ENCODE results near the gene COX17. TPM values are rescaled to one million over a fixed set of nuclear protein-coding genes. Genes with fewer than 3 reads are reported as not detected.

The COX17 gene
- total and polyA plus RNA-seq, 5 donors from 2014 or later, result 34.1 to 124 (median 92.6) TPM

DNA sequence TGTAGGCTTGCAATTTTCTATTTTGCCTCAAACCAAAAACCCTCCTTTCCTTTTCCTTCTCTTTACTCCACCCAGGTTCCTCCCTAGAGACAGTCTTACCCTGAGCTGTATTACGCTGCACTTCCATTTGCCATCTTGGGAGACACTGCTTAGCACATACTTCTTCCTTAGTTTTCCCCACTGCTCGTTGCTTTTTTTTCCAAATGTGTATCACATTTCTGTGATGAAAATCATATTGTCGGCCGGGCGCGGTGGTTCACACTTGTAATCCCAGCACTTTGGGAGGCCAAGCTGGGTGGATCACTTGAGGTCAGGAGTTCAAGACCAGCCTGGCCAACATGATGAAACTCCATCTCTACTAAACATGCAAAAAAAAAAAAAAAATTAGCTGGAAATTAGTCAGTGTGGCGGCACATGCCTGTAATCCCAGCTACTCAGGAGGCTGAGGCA, 46.3 kb downstream of the COX17 start:
- no peak overlapping the region for H3K4me3 ChIP-seq (ENCODE audit: low read depth, low read length)
- peaks cover 11 to 33% (median 25%) of the 10 kb centered on the region in 4 donors for H3K4me1 Mint-ChIP-seq
- peak overlapping the region in 1 of 4 donors; percentile 17 for H3K4me3 Mint-ChIP-seq
- H3K36me3 Mint-ChIP-seq, result no peaks in the 10 kb centered on the region
- no peaks in the 10 kb centered on the region for H3K36me3 ChIP-seq (ENCODE audit: control insufficient read depth, insufficient read depth, low read length)
- H3K27me3 Mint-ChIP-seq, result no peaks in the 10 kb centered on the region
- ATAC-seq (ENCODE audit: low read depth in 2 of 2), result no peak
- no peak overlapping the region for H3K27ac ChIP-seq (ENCODE audit: insufficient read depth, low read length, poor library complexity, severe bottlenecking)
- H3K9me3 ChIP-seq (ENCODE audit: control insufficient read depth in 2 of 2, low read length in 2 of 2), result no peaks in the 10 kb centered on the region
- no peak overlapping the region for H3K27ac Mint-ChIP-seq
- peaks cover 26% of the 10 kb centered on the region for H3K4me1 ChIP-seq (ENCODE audit: control insufficient read depth, insufficient read depth, low read length, poor library complexity, severe bottlenecking)
- no peaks in the 10 kb centered on the region for H3K27me3 ChIP-seq (ENCODE audit: control insufficient read depth, insufficient read depth, low read length)
- H3K9me3 Mint-ChIP-seq, result no peaks in the 10 kb centered on the region
- no peak for DNase-seq

DNA sequence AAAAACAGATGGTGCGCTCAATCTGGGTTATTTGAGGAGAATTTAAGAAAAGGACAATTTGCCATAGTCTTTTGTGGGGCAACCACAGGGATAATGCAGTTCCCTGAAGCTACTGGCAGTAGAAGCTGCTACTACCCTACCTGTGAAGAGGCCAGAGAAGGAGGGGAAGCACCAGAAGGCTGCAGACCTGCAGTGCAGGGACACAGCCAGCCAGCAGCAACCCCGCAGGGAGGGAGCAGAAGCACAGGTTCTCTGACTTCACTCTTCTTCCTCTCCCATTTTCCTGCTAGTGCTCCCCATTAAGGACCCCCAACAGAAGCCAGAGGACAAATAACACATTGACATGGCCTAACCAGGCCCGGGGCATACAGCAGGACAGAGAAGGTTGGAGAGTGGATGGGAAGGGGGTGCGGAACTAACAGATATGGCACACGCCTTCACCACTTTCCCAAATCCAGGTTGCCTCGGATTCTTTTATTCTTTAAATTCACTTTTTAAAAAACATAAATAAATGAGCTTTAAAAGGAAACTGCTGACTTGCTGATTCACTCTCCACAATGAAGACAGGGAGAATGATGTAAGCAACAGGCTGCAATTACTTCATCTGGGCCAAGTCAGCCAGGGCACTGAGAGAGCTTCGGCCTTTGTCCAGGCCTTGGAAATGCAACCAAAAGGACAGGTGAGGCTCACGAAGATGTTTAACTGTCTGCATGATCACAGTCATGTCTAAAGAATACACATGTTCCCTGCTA, 46.9 kb downstream of the COX17 start:
- Mint-ChIP-seq H3K36me3 (no peaks in the 10 kb centered on the region), H3K9me3 (no peaks in the 10 kb centered on the region), H3K4me3 (no peak overlapping the region), H3K27ac (no peak overlapping the region), H3K4me1 (peaks cover 11 to 37% (median 26%) of the 10 kb centered on the region in 4 donors), H3K27me3 (no peaks in the 10 kb centered on the region)
- H3K4me1 ChIP-seq (ENCODE audit: control insufficient read depth, insufficient read depth, low read length, poor library complexity, severe bottlenecking), result peaks cover 26% of the 10 kb centered on the region
- no peak overlapping the region for H3K4me3 ChIP-seq (ENCODE audit: low read depth, low read length)
- no peaks in the 10 kb centered on the region for H3K36me3 ChIP-seq (ENCODE audit: control insufficient read depth, insufficient read depth, low read length)
- H3K27me3 ChIP-seq (ENCODE audit: control insufficient read depth, insufficient read depth, low read length), result no peaks in the 10 kb centered on the region
- no peak overlapping the region for H3K27ac ChIP-seq (ENCODE audit: insufficient read depth, low read length, poor library complexity, severe bottlenecking)
- ATAC-seq (ENCODE audit: low read depth in 2 of 2), result no peak
- DNase-seq, result no peak
- no peaks in the 10 kb centered on the region for H3K9me3 ChIP-seq (ENCODE audit: control insufficient read depth in 2 of 2, low read length in 2 of 2)

GRCh38 chr3:119628816-119629445, 48.3 kb downstream of the COX17 start:
- H3K27ac ChIP-seq (ENCODE audit: insufficient read depth, low read length, poor library complexity, severe bottlenecking), result no peak overlapping the region
- Mint-ChIP-seq H3K27ac (peak overlapping the region in 1 of 3 donors; percentile 63), H3K9me3 (no peaks in the 10 kb centered on the region), H3K4me1 (peaks cover 11 to 37% (median 26%) of the 10 kb centered on the region in 4 donors), H3K27me3 (no peaks in the 10 kb centered on the region), H3K36me3 (no peaks in the 10 kb centered on the region), H3K4me3 (peak overlapping the region in 2 of 4 donors; percentile 17 to 32)
- no peaks in the 10 kb centered on the region for H3K36me3 ChIP-seq (ENCODE audit: control insufficient read depth, insufficient read depth, low read length)
- peaks cover 26% of the 10 kb centered on the region for H3K4me1 ChIP-seq (ENCODE audit: control insufficient read depth, insufficient read depth, low read length, poor library complexity, severe bottlenecking)
- no peaks in the 10 kb centered on the region for H3K27me3 ChIP-seq (ENCODE audit: control insufficient read depth, insufficient read depth, low read length)
- DNase-seq (no peak), ATAC-seq (ENCODE audit: low read depth in 2 of 2) (peak in 1 of 2 donors; percentile 22)
- H3K9me3 ChIP-seq (ENCODE audit: control insufficient read depth in 2 of 2, low read length in 2 of 2), result no peaks in the 10 kb centered on the region
- peak overlapping the region; percentile 57 for H3K4me3 ChIP-seq (ENCODE audit: low read depth, low read length)

DNA sequence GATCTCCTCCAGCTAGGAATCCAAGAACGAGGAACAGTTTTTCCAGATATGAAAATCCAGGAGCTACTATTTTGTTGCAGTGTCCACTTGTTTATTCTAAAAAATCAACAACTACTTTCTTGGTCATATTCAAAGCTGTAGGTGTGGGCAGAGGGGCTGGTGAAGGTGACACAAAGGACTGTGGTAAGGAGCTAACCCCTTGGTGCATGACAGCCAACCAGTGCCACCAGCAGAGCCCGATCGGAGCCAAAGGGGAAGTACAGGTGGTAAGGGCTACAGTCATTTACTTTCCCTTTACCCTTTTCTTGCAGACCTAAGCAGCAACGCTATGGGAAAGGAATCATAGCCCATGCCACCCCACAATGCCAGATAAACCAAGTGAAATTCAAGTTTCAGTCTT, 48.8 kb downstream of the COX17 start:
- Histone ChIP-seq H3K4me3 (ENCODE audit: low read depth, low read length) (peak overlapping the region; percentile 57), H3K27ac (ENCODE audit: insufficient read depth, low read length, poor library complexity, severe bottlenecking) (peak overlapping the region; percentile 48), H3K36me3 (ENCODE audit: control insufficient read depth, insufficient read depth, low read length) (no peaks in the 10 kb centered on the region), H3K27me3 (ENCODE audit: control insufficient read depth, insufficient read depth, low read length) (no peaks in the 10 kb centered on the region), H3K9me3 (ENCODE audit: control insufficient read depth in 2 of 2, low read length in 2 of 2) (no peaks in the 10 kb centered on the region), H3K4me1 (ENCODE audit: control insufficient read depth, insufficient read depth, low read length, poor library complexity, severe bottlenecking) (peaks cover 26% of the 10 kb centered on the region)
- H3K36me3 Mint-ChIP-seq, result no peaks in the 10 kb centered on the region
- H3K4me3 Mint-ChIP-seq, result peak overlapping the region in 2 of 4 donors; percentile 13 to 17
- ATAC-seq (ENCODE audit: low read depth in 2 of 2) (peak; percentile 42), DNase-seq (peak in 1 of 3 donors; percentile 59)
- no peaks in the 10 kb centered on the region for H3K27me3 Mint-ChIP-seq
- H3K4me1 Mint-ChIP-seq, result peaks cover 11 to 37% (median 26%) of the 10 kb centered on the region in 4 donors
- H3K27ac Mint-ChIP-seq, result peak overlapping the region in 2 of 3 donors; percentile 56 to 63
- H3K9me3 Mint-ChIP-seq, result no peaks in the 10 kb centered on the region

DNA sequence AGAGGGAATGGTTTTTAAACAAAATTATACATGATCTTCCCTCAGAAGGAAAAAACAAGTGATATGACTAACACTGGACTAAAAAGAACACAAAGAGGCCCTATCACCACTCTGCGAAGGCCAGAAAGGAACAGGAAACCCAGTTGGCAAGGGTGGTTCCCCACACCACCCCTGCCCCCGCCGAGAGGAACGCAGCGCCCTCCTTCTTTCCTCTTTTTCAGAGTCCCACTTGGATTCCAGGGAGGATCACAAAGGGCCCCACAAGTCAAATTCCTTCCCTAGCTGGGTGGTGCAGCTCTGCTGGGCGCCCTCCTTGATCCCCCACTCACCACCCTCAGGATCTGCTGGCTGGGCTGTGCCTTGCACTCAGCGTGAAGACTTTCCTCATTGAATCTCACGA, 49.7 kb downstream of the COX17 start:
- Histone ChIP-seq H3K36me3 (ENCODE audit: control insufficient read depth, insufficient read depth, low read length) (no peaks in the 10 kb centered on the region), H3K4me1 (ENCODE audit: control insufficient read depth, insufficient read depth, low read length, poor library complexity, severe bottlenecking) (peaks cover 26% of the 10 kb centered on the region), H3K27ac (ENCODE audit: insufficient read depth, low read length, poor library complexity, severe bottlenecking) (peak overlapping the region; percentile 48), H3K9me3 (ENCODE audit: control insufficient read depth in 2 of 2, low read length in 2 of 2) (no peaks in the 10 kb centered on the region), H3K27me3 (ENCODE audit: control insufficient read depth, insufficient read depth, low read length) (no peaks in the 10 kb centered on the region), H3K4me3 (ENCODE audit: low read depth, low read length) (peak overlapping the region; percentile 57)
- peak overlapping the region in 3 of 4 donors; percentile 17 to 76 (median 67) for H3K4me3 Mint-ChIP-seq
- H3K27me3 Mint-ChIP-seq, result no peaks in the 10 kb centered on the region
- no peaks in the 10 kb centered on the region for H3K36me3 Mint-ChIP-seq
- peaks cover 11 to 37% (median 26%) of the 10 kb centered on the region in 4 donors for H3K4me1 Mint-ChIP-seq
- DNase-seq (peak in 1 of 3 donors; percentile 59), ATAC-seq (ENCODE audit: low read depth in 2 of 2) (peak; percentile 68)
- peak overlapping the region; percentile 2 to 62 (median 56) for H3K27ac Mint-ChIP-seq
- no peaks in the 10 kb centered on the region for H3K9me3 Mint-ChIP-seq

GRCh38 chr3:119626196-119626595, 51.0 kb downstream of the COX17 start:
- no peak for DNase-seq
- Histone ChIP-seq H3K27ac (ENCODE audit: insufficient read depth, low read length, poor library complexity, severe bottlenecking) (no peak overlapping the region), H3K4me1 (ENCODE audit: control insufficient read depth, insufficient read depth, low read length, poor library complexity, severe bottlenecking) (peaks cover 26% of the 10 kb centered on the region), H3K36me3 (ENCODE audit: control insufficient read depth, insufficient read depth, low read length) (no peaks in the 10 kb centered on the region), H3K27me3 (ENCODE audit: control insufficient read depth, insufficient read depth, low read length) (no peaks in the 10 kb centered on the region), H3K9me3 (ENCODE audit: control insufficient read depth in 2 of 2, low read length in 2 of 2) (no peaks in the 10 kb centered on the region), H3K4me3 (ENCODE audit: low read depth, low read length) (no peak overlapping the region)
- Mint-ChIP-seq H3K27ac (peak overlapping the region; percentile 13 to 73 (median 48)), H3K9me3 (no peaks in the 10 kb centered on the region), H3K36me3 (no peaks in the 10 kb centered on the region), H3K4me3 (no peak overlapping the region), H3K4me1 (peaks cover 11 to 37% (median 26%) of the 10 kb centered on the region in 4 donors), H3K27me3 (no peaks in the 10 kb centered on the region)
- ATAC-seq (ENCODE audit: low read depth in 2 of 2), result no peak

- Mint-ChIP-seq H3K27me3 (no peaks in the 10 kb centered on the region), H3K36me3 (no peaks in the 10 kb centered on the region), H3K4me3 (no peak overlapping the region), H3K4me1 (peaks cover 11 to 37% (median 24%) of the 10 kb centered on the region in 4 donors), H3K27ac (peak overlapping the region; percentile 2 to 73 (median 13)), H3K9me3 (no peaks in the 10 kb centered on the region)
- Histone ChIP-seq H3K4me1 (ENCODE audit: control insufficient read depth, insufficient read depth, low read length, poor library complexity, severe bottlenecking) (peaks cover 26% of the 10 kb centered on the region), H3K4me3 (ENCODE audit: low read depth, low read length) (no peak overlapping the region), H3K27me3 (ENCODE audit: control insufficient read depth, insufficient read depth, low read length) (no peaks in the 10 kb centered on the region), H3K9me3 (ENCODE audit: control insufficient read depth in 2 of 2, low read length in 2 of 2) (no peaks in the 10 kb centered on the region), H3K36me3 (ENCODE audit: control insufficient read depth, insufficient read depth, low read length) (no peaks in the 10 kb centered on the region), H3K27ac (ENCODE audit: insufficient read depth, low read length, poor library complexity, severe bottlenecking) (no peak overlapping the region)
- no peak for DNase-seq
- ATAC-seq (ENCODE audit: low read depth in 2 of 2), result no peak
These were observed 51.6 kb downstream of the COX17 start for GRCh38 chr3:119625451-119626153.
